ENCODE results near the gene GPC5.

Gene GPC5

GRCh38 chr13:91721413-91721812 is 323.0 kb downstream of the GPC5 start:
- H4K20me1 ChIP-seq (ENCODE audit: low read depth, low read length), result no peaks in the 10 kb centered on the region
- H3K36me3 ChIP-seq (ENCODE audit: low read length), result no peaks in the 10 kb centered on the region
- H3K27me3 ChIP-seq (ENCODE audit: low read length), result no peaks in the 10 kb centered on the region
- no peak overlapping the region for H3K4me3 ChIP-seq (ENCODE audit: insufficient read depth, low read length, poor library complexity, severe bottlenecking)
- TF ChIP-seq EZH2phosphoT487 (conservative IDR thresholded peaks at IDR 0.05; ENCODE audit: low read length) (no peak), CTCF (IDR thresholded peaks at IDR 0.05; ENCODE audit: insufficient read depth, low read length, poor library complexity, severe bottlenecking) (no peak)
- H3F3A ChIP-seq (ENCODE audit: insufficient read depth), result no peaks in the 10 kb centered on the region
- H3K4me2 ChIP-seq (ENCODE audit: low read depth, low read length, poor library complexity, severe bottlenecking), result no peak overlapping the region
- no peaks in the 10 kb centered on the region for H3K9me3 ChIP-seq (ENCODE audit: insufficient read depth, low read length)
- no peak overlapping the region for H3K27ac ChIP-seq (ENCODE audit: low read depth, low read length)
- no peak overlapping the region for H2AFZ ChIP-seq (ENCODE audit: low read depth, low read length, severe bottlenecking)
- H3K79me2 ChIP-seq (ENCODE audit: insufficient read depth, low read length), result no peaks in the 10 kb centered on the region
- H3K9me2 ChIP-seq (replicated peaks; ENCODE audit: insufficient read depth, low read length), result no peaks in the 10 kb centered on the region
- H3K9ac ChIP-seq (ENCODE audit: low read length), result no peak overlapping the region

- Histone ChIP-seq H3K9ac (ENCODE audit: low read length) (no peak overlapping the region), H3K9me3 (ENCODE audit: insufficient read depth, low read length) (no peaks in the 10 kb centered on the region), H3K27ac (ENCODE audit: low read depth, low read length) (no peak overlapping the region), H3K27me3 (ENCODE audit: low read length) (no peaks in the 10 kb centered on the region), H3K4me3 (ENCODE audit: insufficient read depth, low read length, poor library complexity, severe bottlenecking) (no peak overlapping the region), H3K79me2 (ENCODE audit: insufficient read depth, low read length) (no peaks in the 10 kb centered on the region), H3K9me2 (replicated peaks; ENCODE audit: insufficient read depth, low read length) (no peaks in the 10 kb centered on the region), H2AFZ (ENCODE audit: low read depth, low read length, severe bottlenecking) (no peak overlapping the region), H3K36me3 (ENCODE audit: low read length) (no peaks in the 10 kb centered on the region), H3F3A (ENCODE audit: insufficient read depth) (no peaks in the 10 kb centered on the region), H4K20me1 (ENCODE audit: low read depth, low read length) (no peaks in the 10 kb centered on the region), H3K4me2 (ENCODE audit: low read depth, low read length, poor library complexity, severe bottlenecking) (no peak overlapping the region)
- no peak for TF ChIP-seq EZH2phosphoT487 (conservative IDR thresholded peaks at IDR 0.05; ENCODE audit: low read length)
- peak; percentile 53 for TF ChIP-seq CTCF (IDR thresholded peaks at IDR 0.05; ENCODE audit: insufficient read depth, low read length, poor library complexity, severe bottlenecking)
Observed at GRCh38 chr13:91722267-91722884, 324.0 kb downstream of the GPC5 start.

GRCh38 chr13:91724591-91724990 is 326.2 kb downstream of the GPC5 start:
- Histone ChIP-seq H3K9ac (ENCODE audit: low read length) (no peak overlapping the region), H2AFZ (ENCODE audit: low read depth, low read length, severe bottlenecking) (no peak overlapping the region), H3K9me3 (ENCODE audit: insufficient read depth, low read length) (no peaks in the 10 kb centered on the region), H3K36me3 (ENCODE audit: low read length) (no peaks in the 10 kb centered on the region), H3F3A (ENCODE audit: insufficient read depth) (no peaks in the 10 kb centered on the region), H3K79me2 (ENCODE audit: insufficient read depth, low read length) (no peaks in the 10 kb centered on the region), H3K9me2 (replicated peaks; ENCODE audit: insufficient read depth, low read length) (no peaks in the 10 kb centered on the region), H4K20me1 (ENCODE audit: low read depth, low read length) (no peaks in the 10 kb centered on the region), H3K4me2 (ENCODE audit: low read depth, low read length, poor library complexity, severe bottlenecking) (no peak overlapping the region), H3K27ac (ENCODE audit: low read depth, low read length) (no peak overlapping the region), H3K27me3 (ENCODE audit: low read length) (no peaks in the 10 kb centered on the region), H3K4me3 (ENCODE audit: insufficient read depth, low read length, poor library complexity, severe bottlenecking) (no peak overlapping the region)
- no peak for TF ChIP-seq CTCF (IDR thresholded peaks at IDR 0.05; ENCODE audit: insufficient read depth, low read length, poor library complexity, severe bottlenecking)

Data from SU-DHL-6 (cell line).